Dendritic cell treated with granulocyte-macrophage colony-stimulating factor and Interleukin-4, amounts not matched to agents 40 ng/mL and 50 ng/mL, for 4 days (primary cell): Measurements from ENCODE around the gene CST3.
"Not testable (repeated sequence)": the region's sequence is repeated elsewhere in the genome, so short reads cannot be mapped to it uniquely, and the experiment has no call there.

Experiments
- H3K27ac Mint-ChIP-seq: one replicate; pipeline ENCODE4 v1.8.0; 2022; ENCODE audit warnings: mild to moderate bottlenecking, mixed read lengths
- H3K27me3 Mint-ChIP-seq: one replicate; pipeline ENCODE4 v1.8.0; 2022; ENCODE audit warnings: mild to moderate bottlenecking, mixed read lengths
- H3K36me3 Mint-ChIP-seq: one replicate; pipeline ENCODE4 v1.8.0; 2022; ENCODE audit warnings: low read depth, mixed read lengths
- H3K4me1 Mint-ChIP-seq: one replicate; pipeline ENCODE4 v1.8.0; 2022; ENCODE audit warnings: low read depth, mixed read lengths
- H3K4me3 Mint-ChIP-seq: one replicate; pipeline ENCODE4 v1.8.0; 2022; ENCODE audit warnings: mild to moderate bottlenecking, moderate library complexity, mixed read lengths
- H3K9me3 Mint-ChIP-seq: one replicate; pipeline ENCODE4 v1.8.0; 2022; ENCODE audit warnings: mixed read lengths
- intact Hi-C: fragments of 100-400 bp; cut with micrococcal nuclease; formaldehyde crosslinking; loops from one replicate; pipeline ENCODE4 v1.15.0; 2022

CST3 gene

DNA sequence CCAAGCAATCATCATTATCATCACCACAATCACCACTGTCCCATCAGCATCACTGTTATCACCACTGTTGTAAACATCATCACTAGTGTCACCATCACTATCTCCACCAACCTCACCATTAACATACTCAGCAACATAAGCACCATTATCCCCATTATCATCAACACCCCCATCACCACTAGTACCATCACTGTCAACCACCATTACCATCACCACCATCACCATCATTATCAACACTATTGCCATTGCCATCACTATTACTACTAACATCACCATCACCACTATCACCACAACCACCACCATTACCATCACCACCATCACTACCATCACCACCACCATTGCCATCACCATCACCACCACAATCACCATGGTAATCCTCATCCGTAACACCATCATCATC, 31.6 kb upstream of the CST3 start:
- H3K27me3 Mint-ChIP-seq = no peaks in the 10 kb centered on the region

GRCh38 chr20:23668477-23668951, 30.8 kb upstream of the CST3 start:
- H3K4me3 Mint-ChIP-seq = no peak overlapping the region
- H3K27ac Mint-ChIP-seq = no peak overlapping the region
- H3K36me3 Mint-ChIP-seq = no peaks in the 10 kb centered on the region
- H3K9me3 Mint-ChIP-seq = no peaks in the 10 kb centered on the region
- no peaks in the 10 kb centered on the region for H3K4me1 Mint-ChIP-seq
- no peaks in the 10 kb centered on the region for H3K27me3 Mint-ChIP-seq
- intact Hi-C loops = loop anchor here (2.0 to 5.0 kb wide), 3 partner anchors 36 to 328 kb away; no protein-coding TSS in a partner anchor

More for the DNA sequence above, 31.6 kb upstream of the CST3 start:
- intact Hi-C loops = loop anchor here (2.0 to 5.0 kb wide), 3 partner anchors 37 to 327 kb away; no protein-coding TSS in a partner anchor
- Mint-ChIP-seq H3K9me3 (no peaks in the 10 kb centered on the region), H3K4me1 (no peaks in the 10 kb centered on the region), H3K36me3 (no peaks in the 10 kb centered on the region), H3K27ac (no peak overlapping the region), H3K4me3 (no peak overlapping the region)

DNA sequence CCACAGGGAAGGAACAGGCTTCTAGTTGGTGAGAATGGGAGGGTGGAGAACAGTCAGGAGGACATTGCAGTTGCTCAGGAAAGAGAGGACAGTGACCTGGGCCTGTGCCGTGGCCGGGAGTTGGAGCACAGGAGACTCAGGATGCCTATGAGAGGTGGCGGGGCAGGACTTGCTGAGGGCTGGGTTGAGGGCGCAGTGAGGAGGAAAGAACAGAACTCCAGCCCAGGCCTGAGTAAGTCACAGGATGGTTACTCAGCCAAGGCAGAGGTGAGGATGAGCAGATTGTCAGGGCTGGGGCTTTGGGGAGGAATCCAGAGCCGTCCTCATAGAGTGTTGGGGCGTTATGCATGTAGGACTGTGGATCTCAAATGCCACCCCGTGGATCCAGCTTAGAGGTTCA, 29.9 kb upstream of the CST3 start:
- Mint-ChIP-seq H3K9me3 (no peaks in the 10 kb centered on the region), H3K27me3 (no peaks in the 10 kb centered on the region), H3K36me3 (no peaks in the 10 kb centered on the region), H3K4me1 (peaks cover 7% of the 10 kb centered on the region), H3K27ac (no peak overlapping the region), H3K4me3 (no peak overlapping the region)
- intact Hi-C loops = loop anchor here (2.0 to 5.0 kb wide), 3 partner anchors 35 to 329 kb away; no protein-coding TSS in a partner anchor

GRCh38 chr20:23666698-23667097, 28.9 kb upstream of the CST3 start:
- Mint-ChIP-seq H3K27me3 (no peaks in the 10 kb centered on the region), H3K9me3 (no peaks in the 10 kb centered on the region), H3K4me3 (no peak overlapping the region), H3K36me3 (no peaks in the 10 kb centered on the region), H3K27ac (no peak overlapping the region), H3K4me1 (peaks cover 11% of the 10 kb centered on the region)
- intact Hi-C loops = loop anchor here (5.0 kb wide), 2 partner anchors 34 to 224 kb away; no protein-coding TSS in a partner anchor

DNA sequence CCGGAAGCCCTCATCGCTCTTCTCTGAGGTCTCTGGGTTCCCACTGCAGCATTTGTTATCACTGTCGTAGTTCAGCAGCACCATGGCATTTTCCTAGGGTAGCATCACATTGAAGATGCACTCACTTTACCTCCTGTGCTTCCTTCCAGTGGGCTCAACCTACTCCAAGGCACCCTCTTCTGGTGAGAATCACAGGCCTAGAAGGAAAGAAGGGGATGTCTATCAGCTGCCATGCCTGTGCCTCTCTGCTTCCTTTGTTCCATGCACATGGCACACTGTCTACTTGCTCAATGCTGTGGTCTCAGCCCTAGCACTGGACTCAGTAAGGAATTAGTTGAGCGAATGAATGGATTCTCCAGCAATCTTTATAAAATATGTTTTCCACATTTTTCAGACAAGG, 28.4 kb upstream of the CST3 start:
- H3K36me3 Mint-ChIP-seq = no peaks in the 10 kb centered on the region
- H3K9me3 Mint-ChIP-seq = no peaks in the 10 kb centered on the region
- H3K27ac Mint-ChIP-seq = no peak overlapping the region
- peaks cover 16% of the 10 kb centered on the region for H3K4me1 Mint-ChIP-seq
- no peaks in the 10 kb centered on the region for H3K27me3 Mint-ChIP-seq
- H3K4me3 Mint-ChIP-seq = no peak overlapping the region
- intact Hi-C loops = loop anchor here (5.0 kb wide), 2 partner anchors 34 to 224 kb away; no protein-coding TSS in a partner anchor

DNA sequence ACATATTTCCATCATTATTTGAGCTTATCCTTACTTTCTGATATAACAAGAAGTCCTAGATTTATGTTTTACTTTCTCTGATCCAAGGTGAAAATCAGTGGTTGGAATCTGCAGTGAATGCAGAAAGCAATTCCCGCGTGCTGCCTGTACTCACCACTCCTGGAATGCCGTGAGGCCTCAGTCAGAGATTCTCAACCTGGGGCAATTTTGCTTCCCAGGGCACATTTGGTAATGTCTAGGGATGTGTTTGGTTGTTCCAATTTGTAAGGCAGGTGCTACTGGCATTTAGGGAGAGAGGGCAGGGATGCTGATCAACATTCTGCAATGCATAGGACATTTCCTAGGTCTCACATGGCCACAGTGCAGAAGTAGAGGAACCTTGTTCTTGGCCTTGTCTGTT, 27.2 kb upstream of the CST3 start:
- no peaks in the 10 kb centered on the region for H3K27me3 Mint-ChIP-seq
- no peaks in the 10 kb centered on the region for H3K9me3 Mint-ChIP-seq
- H3K27ac Mint-ChIP-seq = no peak overlapping the region
- no peaks in the 10 kb centered on the region for H3K36me3 Mint-ChIP-seq
- H3K4me1 Mint-ChIP-seq = peaks cover 25% of the 10 kb centered on the region
- H3K4me3 Mint-ChIP-seq = no peak overlapping the region
- intact Hi-C loops = loop anchor here (5.0 kb wide), 2 partner anchors 33 to 223 kb away; no protein-coding TSS in a partner anchor

DNA sequence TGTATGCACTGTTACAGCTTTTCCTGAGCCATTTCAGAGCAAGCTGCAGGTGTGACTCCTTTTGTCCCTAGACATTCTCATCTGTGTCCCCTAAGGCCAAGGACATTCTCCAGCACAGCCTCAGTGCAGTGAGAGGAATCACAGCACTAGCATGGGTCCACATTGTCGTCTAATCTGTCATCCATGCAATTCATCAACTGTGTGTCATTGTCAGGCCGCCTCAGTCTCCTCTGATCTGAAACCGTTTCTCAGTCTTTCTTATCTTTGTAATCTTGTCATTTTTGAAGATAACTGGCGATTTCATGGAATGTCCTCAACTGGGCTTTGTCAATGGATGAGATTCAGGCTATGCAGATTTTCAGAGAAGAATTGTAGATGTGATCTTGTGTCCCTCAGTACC, 26.3 kb upstream of the CST3 start:
- H3K27ac Mint-ChIP-seq, H3K36me3 Mint-ChIP-seq, H3K9me3 Mint-ChIP-seq, intact Hi-C loops, H3K27me3 Mint-ChIP-seq, H3K4me3 Mint-ChIP-seq: not testable (repeated sequence)
- peaks cover 34% of the 10 kb centered on the region for H3K4me1 Mint-ChIP-seq

DNA sequence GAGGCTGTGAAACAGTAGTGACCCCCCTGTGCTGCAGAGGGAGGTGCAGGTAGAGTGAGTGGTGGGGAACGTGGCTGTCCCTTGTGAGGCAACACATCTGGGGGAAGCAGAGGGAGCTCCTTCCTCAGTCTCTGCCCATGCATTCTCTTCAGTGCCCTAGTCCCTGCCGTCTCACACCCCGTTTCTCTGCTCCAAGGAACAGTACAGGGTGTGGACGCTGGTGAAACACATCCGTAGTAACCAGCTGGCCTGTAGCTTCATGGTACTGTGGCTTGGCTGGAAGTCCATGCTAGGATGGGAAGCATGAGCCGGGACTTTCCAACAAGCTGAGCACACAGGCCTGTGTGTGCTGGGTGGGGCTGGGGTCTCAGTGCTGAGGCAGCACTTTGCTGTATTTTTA, 25.4 kb upstream of the CST3 start:
- Mint-ChIP-seq H3K27me3 (no peaks in the 10 kb centered on the region), H3K4me3 (no peak overlapping the region), H3K27ac (peak overlapping the region; percentile 22), H3K36me3 (no peaks in the 10 kb centered on the region), H3K4me1 (peaks cover 40% of the 10 kb centered on the region), H3K9me3 (no peaks in the 10 kb centered on the region)
- intact Hi-C loops = no loop called here

DNA sequence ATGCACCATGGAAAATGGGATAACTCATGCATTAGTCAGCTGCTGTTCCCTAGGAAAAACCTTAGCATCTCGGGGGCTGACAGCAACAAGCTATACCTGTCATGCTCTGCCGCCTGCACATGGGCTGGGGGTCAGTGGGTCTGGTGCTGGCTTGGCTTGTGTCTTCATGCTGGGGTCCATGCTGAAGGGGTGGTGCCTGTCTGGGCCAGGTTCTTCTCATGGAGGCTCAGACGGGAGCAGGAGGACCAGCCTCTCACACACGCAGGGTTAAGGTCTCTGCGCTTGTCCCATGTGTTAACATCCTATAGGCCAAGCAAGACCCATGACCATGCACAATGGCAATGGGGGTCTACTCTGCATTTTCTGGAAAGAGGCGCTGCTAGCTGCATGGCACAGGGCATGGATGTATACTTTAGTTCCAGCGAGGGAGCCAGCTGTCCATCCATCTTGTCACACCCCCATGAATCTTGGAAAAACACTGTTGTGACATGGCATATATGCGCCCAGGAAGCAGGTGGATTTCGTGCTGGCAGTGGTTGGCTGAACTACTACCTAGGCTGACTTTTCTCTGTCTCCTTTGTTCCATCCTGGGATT, 24.6 kb upstream of the CST3 start:
- H3K9me3 Mint-ChIP-seq = no peaks in the 10 kb centered on the region
- H3K4me3 Mint-ChIP-seq = no peak overlapping the region
- H3K4me1 Mint-ChIP-seq = peaks cover 44% of the 10 kb centered on the region
- H3K27me3 Mint-ChIP-seq = no peaks in the 10 kb centered on the region
- intact Hi-C loops = no loop called here
- H3K27ac Mint-ChIP-seq = peak overlapping the region; percentile 22
- H3K36me3 Mint-ChIP-seq = no peaks in the 10 kb centered on the region

DNA sequence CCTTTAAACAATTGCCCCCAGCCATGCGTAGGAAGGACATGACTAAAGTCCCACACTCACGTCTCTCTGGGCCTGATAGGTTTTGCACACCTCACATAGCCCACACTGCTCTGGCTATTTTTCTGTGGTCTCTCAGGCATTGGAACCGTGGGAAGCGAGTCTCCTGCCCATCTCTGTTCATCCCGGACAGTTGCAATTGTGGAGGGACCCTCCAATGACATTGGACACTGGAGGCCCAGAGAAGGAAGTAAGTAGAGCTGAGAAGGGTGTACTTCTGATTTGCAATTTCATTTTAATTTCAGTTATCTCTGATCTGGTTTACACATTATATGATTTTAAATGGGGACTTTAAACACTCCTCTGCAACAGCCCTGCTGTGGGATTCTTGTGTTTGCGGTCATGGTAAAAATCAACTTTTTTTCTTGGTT, 23.3 kb upstream of the CST3 start:
- Mint-ChIP-seq H3K27ac (peak overlapping the region; percentile 30), H3K4me3 (no peak overlapping the region), H3K9me3 (no peaks in the 10 kb centered on the region), H3K36me3 (no peaks in the 10 kb centered on the region), H3K27me3 (no peaks in the 10 kb centered on the region), H3K4me1 (peaks cover 58% of the 10 kb centered on the region)
- intact Hi-C loops = no loop called here

DNA sequence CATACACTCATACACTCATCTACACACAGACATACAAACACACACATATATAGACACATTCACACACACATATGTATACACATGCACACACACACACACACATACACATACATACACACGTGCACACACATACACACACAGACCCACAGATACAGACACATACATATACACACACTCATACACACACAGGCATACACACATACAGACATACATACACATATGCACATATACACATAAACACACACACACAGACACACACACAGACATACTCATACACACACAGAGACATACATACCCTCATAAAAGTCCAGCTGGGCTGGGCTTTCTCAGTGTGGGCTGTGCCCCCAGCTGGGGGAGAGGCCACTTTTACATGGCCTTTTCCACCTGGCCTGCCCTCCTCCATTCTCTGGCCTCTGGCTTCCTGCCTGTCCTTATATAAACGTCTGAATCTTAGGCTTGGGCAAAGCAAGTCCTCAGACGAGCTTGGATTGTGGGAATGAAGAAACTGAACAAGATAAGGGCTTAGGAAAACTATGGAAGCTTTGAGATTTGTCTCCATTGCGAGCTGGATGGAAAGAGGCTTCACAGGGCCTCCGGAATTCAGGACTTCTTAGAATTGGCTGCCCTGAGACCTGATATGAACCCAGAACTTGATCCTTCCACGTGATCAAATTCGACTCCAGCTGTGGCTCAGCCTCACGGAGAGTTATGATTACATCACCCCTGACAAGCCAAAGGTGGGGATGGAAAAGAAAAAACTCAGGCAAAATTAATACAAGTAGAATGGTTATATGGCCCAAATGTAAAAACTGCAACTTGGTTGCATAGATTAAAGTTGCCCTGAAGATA, 22.5 kb upstream of the CST3 start:
- no peaks in the 10 kb centered on the region for H3K36me3 Mint-ChIP-seq
- no peaks in the 10 kb centered on the region for H3K9me3 Mint-ChIP-seq
- H3K27ac Mint-ChIP-seq = peak overlapping the region; percentile 8
- intact Hi-C loops = loop anchor here (5.0 kb wide), 1 partner anchor 38 kb away; no protein-coding TSS in a partner anchor
- peaks cover 66% of the 10 kb centered on the region for H3K4me1 Mint-ChIP-seq
- H3K4me3 Mint-ChIP-seq = no peak overlapping the region
- H3K27me3 Mint-ChIP-seq = no peaks in the 10 kb centered on the region

DNA sequence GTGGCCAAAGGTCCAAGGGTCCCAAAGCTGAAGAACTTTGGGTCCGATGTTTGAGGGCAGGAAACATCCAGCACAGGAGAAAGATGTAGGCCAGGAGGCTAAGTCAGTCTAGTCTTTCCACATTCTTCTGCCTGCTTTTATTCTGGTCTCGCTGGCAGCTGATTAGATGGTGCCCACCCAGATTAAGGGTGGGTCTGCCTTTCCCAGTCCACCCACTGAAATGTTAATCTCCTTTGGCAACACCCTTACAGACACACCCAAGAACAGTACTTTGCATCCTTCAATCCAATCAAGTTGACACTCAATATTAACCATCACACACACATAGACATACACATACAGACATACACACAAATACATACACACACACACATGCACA, 21.8 kb upstream of the CST3 start:
- H3K27ac Mint-ChIP-seq = peak overlapping the region; percentile 8
- intact Hi-C loops = loop anchor here (5.0 kb wide), 1 partner anchor 37 kb away; no protein-coding TSS in a partner anchor
- H3K36me3 Mint-ChIP-seq, H3K9me3 Mint-ChIP-seq, H3K27me3 Mint-ChIP-seq, H3K4me3 Mint-ChIP-seq: not testable (repeated sequence)
- H3K4me1 Mint-ChIP-seq = peaks cover 72% of the 10 kb centered on the region

- intact Hi-C loops = loop anchor here (5.0 kb wide), 1 partner anchor 37 kb away; no protein-coding TSS in a partner anchor
- H3K4me3 Mint-ChIP-seq = no peak overlapping the region
- H3K4me1 Mint-ChIP-seq = peaks cover 77% of the 10 kb centered on the region
- H3K9me3 Mint-ChIP-seq = no peaks in the 10 kb centered on the region
- no peaks in the 10 kb centered on the region for H3K36me3 Mint-ChIP-seq
- H3K27me3 Mint-ChIP-seq = no peaks in the 10 kb centered on the region
- peak overlapping the region; percentile 8 for H3K27ac Mint-ChIP-seq
These were observed 21.3 kb upstream of the CST3 start for GRCh38 chr20:23658989-23659609.

DNA sequence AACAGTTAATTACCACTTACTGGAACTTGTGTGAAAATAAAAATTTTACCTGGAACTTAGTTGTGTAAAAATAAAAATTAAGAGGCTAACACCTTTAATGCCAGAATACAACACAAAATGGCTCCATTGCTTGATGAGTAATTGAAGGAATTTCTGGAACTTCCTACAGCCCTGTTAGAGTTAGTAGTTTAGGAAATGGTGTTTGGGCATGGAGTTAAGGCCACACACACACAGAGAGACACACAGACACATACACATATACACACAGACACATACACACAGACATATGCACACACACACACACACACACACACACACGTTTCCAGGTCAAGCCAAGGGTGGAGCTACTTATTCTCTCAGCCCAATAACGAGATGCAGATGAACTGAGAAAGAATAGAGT, 20.6 kb upstream of the CST3 start:
- Mint-ChIP-seq H3K27ac (no peak overlapping the region), H3K4me3 (no peak overlapping the region), H3K9me3 (no peaks in the 10 kb centered on the region), H3K36me3 (no peaks in the 10 kb centered on the region), H3K27me3 (no peaks in the 10 kb centered on the region), H3K4me1 (peaks cover 84% of the 10 kb centered on the region)
- intact Hi-C loops = loop anchor here (5.0 kb wide), 1 partner anchor 36 kb away; no protein-coding TSS in a partner anchor
